HG02798 (cell line): ENCODE measurements around the gene GNAT2.
A peak's percentile ranks its signal among the peaks of the same experiment; 100 is the strongest.

Experiments
- ATAC-seq: cut with Tn5 transposase; IDR thresholded peaks from one replicate; pipeline ENCODE4 v1.9.1; 2021; ENCODE audit warnings: mild to moderate bottlenecking; ENCODE audit not compliant: unreplicated experiment, poor library complexity

GNAT2 gene

GRCh38 chr1:109643385-109644230 is 24.2 kb upstream of the GNAT2 start:
- ATAC-seq, result peak; percentile 80

- no peak for ATAC-seq
These were observed 23.2 kb upstream of the GNAT2 start for GRCh38 chr1:109642626-109643025.

DNA sequence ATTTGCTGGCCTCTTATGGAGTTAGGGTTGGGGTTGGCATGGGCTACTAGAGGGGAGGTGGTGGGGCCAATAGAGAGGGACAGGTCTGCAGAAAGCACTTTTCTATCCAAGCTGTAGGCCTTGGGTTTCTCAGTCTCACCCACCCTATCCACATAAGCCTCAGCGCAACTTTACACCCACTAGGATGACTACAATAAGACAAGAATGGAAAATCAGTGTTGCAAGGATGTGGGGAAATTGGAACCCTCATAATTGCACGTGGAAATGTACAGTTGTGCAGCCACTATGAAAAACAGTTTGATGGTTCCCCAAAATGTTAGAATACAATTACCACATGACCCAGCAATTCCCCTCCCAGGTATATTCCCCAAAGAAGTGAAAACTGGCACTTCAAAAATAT is 22.4 kb upstream of the GNAT2 start:
- no peak for ATAC-seq

DNA sequence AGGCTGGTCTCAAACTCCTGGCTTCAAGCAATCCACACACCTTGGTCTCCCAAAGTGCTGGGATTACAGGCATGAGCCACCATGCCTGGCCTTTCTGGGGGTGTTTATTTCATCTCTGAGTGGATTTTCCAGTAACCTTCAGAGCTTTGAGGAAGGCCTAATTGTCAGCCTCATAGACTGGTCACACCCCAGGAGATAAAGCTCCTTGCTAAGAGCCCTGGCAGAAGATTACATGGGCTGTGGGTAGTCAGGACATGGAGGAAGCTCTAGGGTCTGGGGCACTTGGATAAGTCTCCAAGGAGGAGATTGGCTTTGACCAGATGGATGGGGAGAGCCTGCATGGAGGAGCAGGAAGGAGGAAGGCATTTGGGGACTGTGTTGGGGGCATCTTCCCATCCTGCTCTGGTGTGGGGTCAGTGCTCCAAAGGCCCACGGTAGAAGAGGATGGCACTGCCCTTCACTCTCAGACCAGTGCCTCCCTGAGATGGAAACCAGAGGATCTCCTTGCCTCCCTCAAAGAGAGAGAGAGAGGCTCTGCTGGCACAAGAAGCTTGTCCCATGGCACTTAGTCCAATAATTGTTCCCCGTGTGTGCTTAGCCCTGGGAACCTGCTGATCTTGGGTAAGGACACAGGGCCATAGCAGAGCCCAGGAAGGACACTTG is 21.8 kb upstream of the GNAT2 start:
- ATAC-seq, result no peak

GRCh38 chr1:109640285-109640865 is 21.0 kb upstream of the GNAT2 start:
- peak; percentile 63 for ATAC-seq

DNA sequence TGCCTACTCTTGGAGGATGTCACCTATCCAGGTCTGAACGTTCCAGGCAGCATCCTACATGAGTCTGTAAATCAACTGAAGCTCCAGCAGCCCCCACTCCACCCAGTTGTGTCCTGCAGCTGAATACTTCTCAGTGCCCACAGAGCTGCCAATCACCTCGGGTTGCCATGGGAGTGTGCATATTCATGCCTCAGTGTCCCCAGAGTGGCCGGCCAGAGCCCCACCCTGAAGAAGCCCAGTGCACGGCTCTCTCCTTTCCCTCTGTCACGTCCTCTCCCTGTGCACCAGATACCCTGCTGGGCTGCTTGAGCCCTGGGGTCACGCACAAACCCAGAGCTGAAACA is 20.4 kb upstream of the GNAT2 start:
- ATAC-seq, result no peak

DNA sequence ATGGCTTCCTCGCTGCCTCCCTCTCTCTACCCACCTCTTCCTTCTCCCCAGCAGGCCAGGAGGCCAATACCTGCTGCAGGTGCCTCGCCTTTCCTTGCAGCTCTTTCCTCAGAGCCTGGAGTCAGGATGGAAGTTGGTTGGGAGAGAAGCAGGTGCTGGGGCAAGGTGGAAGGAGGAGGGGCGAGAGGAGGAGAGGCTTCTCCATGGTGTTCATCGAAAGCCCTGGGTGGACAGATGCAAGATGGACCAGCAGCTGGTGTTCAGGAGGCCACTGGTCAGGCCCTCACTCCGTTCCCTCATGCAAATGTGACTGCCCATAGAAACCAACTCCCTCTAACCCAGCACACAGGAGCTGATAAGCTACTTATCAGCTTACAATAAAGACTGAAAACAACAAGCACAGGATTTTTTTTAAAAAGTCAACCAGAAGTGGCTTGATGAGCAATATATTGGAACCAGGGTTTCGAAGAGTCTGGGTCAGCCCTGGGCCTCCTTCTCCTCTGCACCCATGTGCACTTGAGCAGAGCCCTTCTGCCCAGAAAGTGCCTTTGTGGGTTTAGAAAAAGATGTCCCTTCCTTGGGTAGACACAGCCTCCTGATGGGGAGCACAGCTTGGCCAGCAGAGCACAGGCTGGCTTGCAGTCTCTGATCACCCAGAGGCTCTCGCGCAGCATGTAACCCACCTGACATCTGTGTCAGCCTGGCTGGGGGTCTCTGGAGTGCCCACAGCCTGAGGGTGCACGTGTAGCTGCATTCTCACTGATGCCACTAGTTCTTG is 19.8 kb upstream of the GNAT2 start:
- no peak for ATAC-seq

DNA sequence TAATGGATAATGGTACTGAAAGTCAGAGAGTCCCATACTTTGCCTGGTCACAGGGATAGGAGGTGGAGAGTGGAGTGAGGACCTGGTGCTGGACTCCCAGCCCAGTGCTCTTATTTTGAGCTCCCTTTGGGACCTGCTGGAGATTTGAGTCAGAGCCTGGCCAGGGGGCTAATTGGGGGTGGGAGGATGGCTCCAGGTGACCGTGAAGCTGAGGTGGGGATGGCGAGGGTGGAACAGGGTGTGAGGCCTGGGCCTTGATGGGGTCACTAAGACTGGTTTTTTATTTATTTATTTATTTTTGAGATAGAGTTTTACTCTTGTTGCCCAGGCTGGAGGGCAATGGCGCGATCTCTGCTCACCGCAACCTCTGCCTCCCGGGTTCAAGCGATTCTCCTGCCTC is 18.0 kb upstream of the GNAT2 start:
- no peak for ATAC-seq

- ATAC-seq, result no peak
These were observed 17.0 kb upstream of the GNAT2 start for GRCh38 chr1:109636201-109636952.

DNA sequence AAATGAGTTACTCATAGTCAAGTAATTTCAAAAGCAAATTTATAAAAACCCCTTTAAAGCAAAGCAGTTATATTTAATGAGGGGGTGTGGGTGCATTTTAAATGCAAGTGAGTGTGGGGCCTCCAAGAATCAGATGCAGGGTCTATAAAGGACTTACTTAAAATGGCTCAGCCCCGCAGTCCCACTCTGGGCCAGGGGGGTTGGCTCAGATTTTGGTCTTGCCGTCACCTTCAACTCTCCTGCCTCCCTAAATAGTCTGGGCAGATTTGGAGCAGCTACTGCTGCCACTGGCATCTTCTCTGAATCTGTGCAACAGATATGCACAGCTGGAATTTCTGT is 16.4 kb upstream of the GNAT2 start:
- ATAC-seq, result no peak

DNA sequence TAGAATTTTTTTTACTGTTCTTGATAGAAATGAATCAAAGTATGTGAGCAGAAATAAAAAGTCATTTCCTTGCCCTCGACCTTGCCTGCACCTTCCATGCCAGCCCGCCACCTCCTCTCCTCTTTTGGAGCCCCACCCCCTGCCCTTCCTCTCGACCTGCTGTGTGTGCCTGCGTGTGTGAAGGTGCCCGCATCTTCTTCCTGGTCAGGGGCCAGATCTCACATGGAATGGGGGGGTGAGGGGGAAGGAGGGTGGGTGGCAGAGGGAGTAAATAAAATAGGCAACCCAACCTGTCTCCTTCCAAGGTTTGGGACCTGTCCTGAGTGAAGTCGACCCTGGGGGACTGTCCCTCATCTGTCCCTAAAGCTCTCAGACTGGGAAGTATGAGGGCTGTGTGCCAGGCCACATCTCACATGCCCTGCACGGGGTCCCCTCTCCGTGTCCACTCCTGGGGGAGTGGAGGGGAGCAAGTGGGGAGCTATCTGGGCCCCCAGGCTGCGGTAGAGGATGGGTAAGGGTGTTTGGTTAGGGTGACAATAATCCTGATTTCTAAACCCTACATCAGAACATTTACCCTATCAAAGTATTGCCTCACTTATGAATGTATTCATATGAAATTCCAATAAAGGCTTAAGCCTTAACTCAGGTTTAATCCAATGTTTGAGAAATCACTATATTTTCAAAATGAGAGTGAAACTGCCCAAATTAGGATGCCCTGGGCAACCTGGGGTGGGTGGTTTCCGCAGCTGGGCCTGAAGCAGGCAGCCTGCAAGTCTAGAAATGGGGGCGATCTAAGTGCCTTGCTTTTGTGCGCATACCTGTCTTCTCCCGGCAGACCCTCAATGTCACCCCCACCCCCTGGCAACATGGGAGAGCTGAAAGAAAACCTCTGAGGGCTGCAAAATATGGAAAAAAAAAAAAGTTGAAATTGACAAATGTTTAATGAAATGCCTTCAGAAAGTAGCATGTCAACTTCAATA is 15.6 kb upstream of the GNAT2 start:
- ATAC-seq, result no peak

- ATAC-seq, result no peak
These were observed 14.9 kb upstream of the GNAT2 start for GRCh38 chr1:109634292-109634691.

GRCh38 chr1:109632671-109633346 is 13.4 kb upstream of the GNAT2 start:
- no peak for ATAC-seq

- no peak for ATAC-seq
These were observed 12.4 kb upstream of the GNAT2 start for GRCh38 chr1:109631513-109632505.

GRCh38 chr1:109630898-109631512 is 11.6 kb upstream of the GNAT2 start:
- no peak for ATAC-seq

DNA sequence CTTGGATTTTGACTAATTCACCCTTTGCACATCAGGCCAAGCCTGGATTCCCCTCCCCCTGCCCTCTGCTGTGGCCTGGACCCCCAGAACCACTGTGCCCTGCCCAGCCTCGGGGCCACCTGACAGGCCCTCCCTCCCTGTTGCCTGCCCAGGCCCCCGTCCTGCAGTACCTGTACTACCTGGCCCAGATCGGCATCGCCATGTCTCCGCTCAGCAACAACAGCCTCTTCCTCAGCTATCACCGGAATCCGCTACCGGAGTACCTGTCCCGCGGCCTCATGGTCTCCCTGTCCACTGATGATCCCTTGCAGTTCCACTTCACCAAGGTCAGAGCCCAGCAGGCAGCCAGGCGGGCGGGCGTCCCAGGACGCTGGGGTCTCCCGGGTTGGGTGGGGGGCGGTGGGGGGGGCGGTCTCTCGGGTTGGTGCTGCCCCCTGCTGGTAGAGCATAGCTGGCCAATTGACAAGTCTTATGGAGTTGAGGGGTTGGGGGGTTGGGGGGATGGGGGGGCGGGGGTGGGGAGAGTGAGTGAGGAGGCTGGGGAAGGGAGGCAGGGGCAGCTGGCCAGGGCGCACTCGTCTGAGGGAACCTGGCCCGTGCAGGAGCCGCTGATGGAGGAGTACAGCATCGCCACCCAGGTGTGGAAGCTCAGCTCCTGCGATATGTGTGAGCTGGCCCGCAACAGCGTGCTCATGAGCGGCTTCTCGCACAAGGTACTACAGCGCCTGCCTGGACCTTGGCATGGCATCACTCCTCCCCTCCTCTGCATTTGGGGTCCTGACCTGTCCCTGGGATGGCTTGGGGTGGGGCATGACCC is 10.9 kb upstream of the GNAT2 start:
- ATAC-seq, result no peak
